GM10248 (cell line): ENCODE measurements around the gene PDE11A.

Experiments used
- CTCF ChIA-PET: fragments of 300-600 bp; sonication (Branson Sonifier 250); formaldehyde crosslinking; extraction: SDS; loops from one replicate; lab custom pipeline; 2021; ENCODE audit warnings: antibody characterized with exemption; lab: Yijun Ruan, JAX
- POLR2A ChIA-PET: fragments of 350-650 bp; sonication (Branson Sonifier 250); formaldehyde crosslinking; extraction: SDS; loops from one replicate; lab custom pipeline; 2020; ENCODE audit warnings: antibody characterized with exemption; lab: Yijun Ruan, JAX
- DNase-seq: peaks from one replicate; pipeline ENCODE4 v3.0.0; 2012; ENCODE audit errors: extremely low spot score
- CTCF ChIP-seq: IDR thresholded peaks from 2 replicates; pipeline ENCODE4 v1.5.1; 2012; ENCODE audit warnings: mild to moderate bottlenecking, low read depth; ENCODE audit errors: extremely low read depth, missing control alignments, control extremely low read depth

Gene PDE11A

GRCh38 chr2:178025551-178026185, 46.9 kb downstream of the PDE11A start:
- DNase-seq, result no peak
- no peak for TF ChIP-seq CTCF
- ChIA-PET CTCF (interaction anchor here (1.1 kb wide), 1 partner anchor 10 kb away, joined by 3 read pairs; no protein-coding TSS in a partner anchor), POLR2A (no interaction called here)

GRCh38 chr2:178018141-178018540, 54.4 kb downstream of the PDE11A start:
- no peak for DNase-seq
- ChIA-PET POLR2A (no interaction called here), CTCF (interaction anchor here (0.8 to 1.4 kb wide), 4 partner anchors 9 to 46 kb away, joined by 3 to 5 read pairs (median 4); no protein-coding TSS in a partner anchor)
- TF ChIP-seq CTCF, result no peak

- ChIA-PET CTCF (interaction anchor here (1.1 to 1.3 kb wide), 2 partner anchors 9 to 12 kb away, joined by 3 read pairs; no protein-coding TSS in a partner anchor), POLR2A (no interaction called here)
- DNase-seq, result no peak
- TF ChIP-seq CTCF, result no peak
These were observed 56.0 kb downstream of the PDE11A start for GRCh38 chr2:178016612-178017011.

GRCh38 chr2:178012639-178013038, 59.9 kb downstream of the PDE11A start:
- TF ChIP-seq CTCF, result no peak
- ChIA-PET POLR2A (interaction anchor here (0.6 kb wide), 1 partner anchor 95 kb away, joined by 3 read pairs; no protein-coding TSS in a partner anchor), CTCF (no interaction called here)
- no peak for DNase-seq

- CTCF ChIA-PET, result no interaction called here
- POLR2A ChIA-PET, result no interaction called here
- no peak for TF ChIP-seq CTCF
- DNase-seq, result no peak
These were observed 62.8 kb downstream of the PDE11A start for GRCh38 chr2:178009813-178010212.

- no peak for TF ChIP-seq CTCF
- ChIA-PET POLR2A (no interaction called here), CTCF (interaction anchor here (1.5 kb wide), 1 partner anchor 9 kb away, joined by 5 read pairs; no protein-coding TSS in a partner anchor)
- DNase-seq, result no peak
These were observed 63.8 kb downstream of the PDE11A start for GRCh38 chr2:178008636-178009289.
